ENCODE results near the gene SLC39A8. TPM values are rescaled to one million over a fixed set of nuclear protein-coding genes. Genes with fewer than 3 reads are reported as not detected.

The SLC39A8 gene
- total and polyA plus RNA-seq, 2 donors from 2014 or later = 7.1 to 19.7 TPM

DNA sequence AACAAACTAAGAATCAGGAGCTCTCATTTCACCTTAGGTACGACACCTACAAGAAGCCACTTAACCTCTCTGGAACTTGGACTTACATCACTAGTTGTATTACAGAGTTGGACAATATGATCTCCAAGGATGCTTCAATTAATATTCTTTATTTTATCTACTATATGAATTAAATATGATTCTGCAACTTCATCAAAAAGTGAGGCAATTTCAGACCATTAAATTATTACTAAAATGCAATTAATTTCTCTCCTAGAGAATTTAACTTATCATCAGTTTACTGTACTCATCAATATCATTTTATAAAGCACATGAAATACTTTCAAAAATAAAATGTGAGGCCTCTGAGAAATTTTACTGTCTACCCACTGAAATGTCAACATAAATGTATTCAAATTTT lies 33.9 kb downstream of the SLC39A8 start:
- Histone ChIP-seq H3K9me3 (ENCODE audit: control insufficient read depth in 2 of 3, insufficient read depth in 1 of 3, low read length in 3 of 3) (no peaks in the 10 kb centered on the region), H3K9ac (ENCODE audit: low read length in 3 of 3) (no peak overlapping the region), H3K4me1 (ENCODE audit: control insufficient read depth in 2 of 3, insufficient read depth in 2 of 3, low read depth in 1 of 3, low read length in 3 of 3) (no peaks in the 10 kb centered on the region), H3K36me3 (ENCODE audit: control insufficient read depth in 2 of 3, insufficient read depth in 3 of 3, low read length in 3 of 3) (no peaks in the 10 kb centered on the region), H3K4me3 (ENCODE audit: low read length in 3 of 3) (no peak overlapping the region), H3K27ac (ENCODE audit: low read depth in 2 of 2, low read length in 2 of 2) (no peak overlapping the region), H3K27me3 (ENCODE audit: control insufficient read depth, insufficient read depth, low read length) (no peaks in the 10 kb centered on the region)
- no peak for DNase-seq
- FAIRE-seq = peak; percentile 8
- intact Hi-C loops (cut with DNase I) = no loop called here
- TF ChIP-seq, protein P1, sequence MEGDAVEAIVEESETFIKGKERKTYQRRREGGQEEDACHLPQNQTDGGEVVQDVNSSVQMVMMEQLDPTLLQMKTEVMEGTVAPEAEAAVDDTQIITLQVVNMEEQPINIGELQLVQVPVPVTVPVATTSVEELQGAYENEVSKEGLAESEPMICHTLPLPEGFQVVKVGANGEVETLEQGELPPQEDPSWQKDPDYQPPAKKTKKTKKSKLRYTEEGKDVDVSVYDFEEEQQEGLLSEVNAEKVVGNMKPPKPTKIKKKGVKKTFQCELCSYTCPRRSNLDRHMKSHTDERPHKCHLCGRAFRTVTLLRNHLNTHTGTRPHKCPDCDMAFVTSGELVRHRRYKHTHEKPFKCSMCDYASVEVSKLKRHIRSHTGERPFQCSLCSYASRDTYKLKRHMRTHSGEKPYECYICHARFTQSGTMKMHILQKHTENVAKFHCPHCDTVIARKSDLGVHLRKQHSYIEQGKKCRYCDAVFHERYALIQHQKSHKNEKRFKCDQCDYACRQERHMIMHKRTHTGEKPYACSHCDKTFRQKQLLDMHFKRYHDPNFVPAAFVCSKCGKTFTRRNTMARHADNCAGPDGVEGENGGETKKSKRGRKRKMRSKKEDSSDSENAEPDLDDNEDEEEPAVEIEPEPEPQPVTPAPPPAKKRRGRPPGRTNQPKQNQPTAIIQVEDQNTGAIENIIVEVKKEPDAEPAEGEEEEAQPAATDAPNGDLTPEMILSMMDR (IDR thresholded peaks at IDR 0.05; ENCODE audit: borderline replicate concordance, extremely low read depth, insufficient read depth) = no peak

DNA sequence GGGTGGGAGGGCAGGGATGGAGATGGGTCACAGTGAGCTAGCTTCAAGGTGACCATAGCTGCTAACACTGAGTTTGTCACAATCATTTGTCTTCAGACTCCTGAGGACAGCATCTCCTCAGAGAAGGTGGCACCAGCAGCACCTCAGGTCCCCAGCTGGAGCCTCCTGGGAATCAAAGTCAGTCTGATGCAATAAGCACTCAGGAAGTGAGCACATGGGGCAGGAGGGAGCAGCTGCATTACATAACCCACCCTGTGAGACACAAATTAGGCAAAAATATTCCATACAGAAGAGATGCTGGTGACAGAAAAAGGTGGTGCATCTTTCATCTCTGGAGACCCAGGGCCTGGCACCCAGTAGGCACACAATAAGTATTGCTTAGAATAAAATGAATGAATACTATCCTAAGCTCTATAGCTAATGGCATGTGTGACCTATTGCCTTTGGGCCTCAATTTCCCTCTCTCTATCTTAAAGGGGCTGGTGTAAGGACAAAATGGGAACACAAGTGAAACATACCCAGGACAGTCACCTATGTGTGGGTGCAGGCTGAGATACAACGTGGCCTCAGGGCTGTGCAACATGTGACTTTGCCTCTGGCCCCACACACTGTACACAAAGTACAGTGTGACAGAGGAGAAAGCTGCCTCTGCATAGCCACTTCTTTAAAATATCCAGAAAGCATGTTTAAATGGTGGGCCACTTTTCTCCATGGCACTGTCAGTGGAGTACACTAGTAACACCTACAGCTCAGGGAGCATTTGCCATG lies 37.1 kb downstream of the SLC39A8 start:
- H3K9ac ChIP-seq (ENCODE audit: low read length in 3 of 3) = no peak overlapping the region
- H3K27me3 ChIP-seq (ENCODE audit: control insufficient read depth, insufficient read depth, low read length) = no peaks in the 10 kb centered on the region
- intact Hi-C loops (cut with DNase I) = no loop called here
- H3K36me3 ChIP-seq (ENCODE audit: control insufficient read depth in 2 of 3, insufficient read depth in 3 of 3, low read length in 3 of 3) = no peaks in the 10 kb centered on the region
- H3K9me3 ChIP-seq (ENCODE audit: control insufficient read depth in 2 of 3, insufficient read depth in 1 of 3, low read length in 3 of 3) = no peaks in the 10 kb centered on the region
- H3K4me3 ChIP-seq (ENCODE audit: low read length in 3 of 3) = no peak overlapping the region
- H3K4me1 ChIP-seq (ENCODE audit: control insufficient read depth in 2 of 3, insufficient read depth in 2 of 3, low read depth in 1 of 3, low read length in 3 of 3) = no peaks in the 10 kb centered on the region
- TF ChIP-seq, protein P1 (IDR thresholded peaks at IDR 0.05; ENCODE audit: borderline replicate concordance, extremely low read depth, insufficient read depth) = no peak
- no peak for FAIRE-seq
- no peak overlapping the region for H3K27ac ChIP-seq (ENCODE audit: low read depth in 2 of 2, low read length in 2 of 2)
- no peak for DNase-seq

DNA sequence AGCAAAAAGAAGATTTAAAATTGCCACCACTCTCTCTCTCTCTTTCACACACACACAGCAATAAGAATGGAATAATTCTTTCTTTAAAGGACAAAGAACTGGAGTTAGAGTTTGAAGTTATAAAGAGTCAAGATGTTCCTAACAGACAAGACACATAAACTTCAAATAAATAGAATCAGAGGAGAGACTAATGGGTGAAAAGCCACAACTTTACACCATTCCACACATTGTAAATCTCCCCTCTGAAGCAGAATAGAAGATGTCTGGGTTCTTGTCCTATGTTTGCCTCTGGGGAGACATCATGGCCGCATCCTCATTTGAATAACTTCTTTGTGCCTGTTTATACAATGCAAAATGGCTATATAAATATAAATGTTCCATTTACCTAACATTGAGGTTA lies 39.6 kb downstream of the SLC39A8 start:
- TF ChIP-seq, protein P1 (IDR thresholded peaks at IDR 0.05; ENCODE audit: borderline replicate concordance, extremely low read depth, insufficient read depth) = no peak
- Histone ChIP-seq H3K27me3 (ENCODE audit: control insufficient read depth, insufficient read depth, low read length) (no peaks in the 10 kb centered on the region), H3K4me3 (ENCODE audit: low read length in 3 of 3) (no peak overlapping the region), H3K9ac (ENCODE audit: low read length in 3 of 3) (no peak overlapping the region), H3K27ac (ENCODE audit: low read depth in 2 of 2, low read length in 2 of 2) (no peak overlapping the region), H3K9me3 (ENCODE audit: control insufficient read depth in 2 of 3, insufficient read depth in 1 of 3, low read length in 3 of 3) (no peaks in the 10 kb centered on the region), H3K4me1 (ENCODE audit: control insufficient read depth in 2 of 3, insufficient read depth in 2 of 3, low read depth in 1 of 3, low read length in 3 of 3) (no peaks in the 10 kb centered on the region), H3K36me3 (ENCODE audit: control insufficient read depth in 2 of 3, insufficient read depth in 3 of 3, low read length in 3 of 3) (no peaks in the 10 kb centered on the region)
- intact Hi-C loops (cut with DNase I) = no loop called here
- no peak for FAIRE-seq
- no peak for DNase-seq
